Endodermal cell (in vitro differentiated cells): Measurements from ENCODE around the gene HNRNPL. TPM values are rescaled to one million over a fixed set of nuclear protein-coding genes. Genes with fewer than 3 reads are reported as not detected.
"Not testable (repeated sequence)": the region's sequence is repeated elsewhere in the genome, so short reads cannot be mapped to it uniquely, and the experiment has no call there.

Experiments used
- DNase-seq: peaks from one replicate; pipeline ENCODE4 v3.0.0-alpha.2; 2017
- H3K27ac ChIP-seq: 2 replicates; pipeline ENCODE4 v1.5.1; 2013; ENCODE audit warnings: mild to moderate bottlenecking, low read depth, low read length, moderate library complexity
- H3K27me3 ChIP-seq: 2 replicates; pipeline ENCODE4 v1.6.1; 2013; ENCODE audit warnings: mild to moderate bottlenecking, low read length, moderate library complexity; ENCODE audit not compliant: insufficient read depth, control insufficient read depth, poor library complexity, severe bottlenecking
- H3K36me3 ChIP-seq: 2 replicates; pipeline ENCODE4 v1.7.0; 2013; ENCODE audit warnings: mild to moderate bottlenecking, low read length, moderate library complexity; ENCODE audit not compliant: control insufficient read depth, insufficient read depth
- H3K4me1 ChIP-seq: one replicate; pipeline ENCODE4 v1.7.0; 2013; ENCODE audit warnings: low read length; ENCODE audit not compliant: control insufficient read depth, insufficient read depth
- H3K4me3 ChIP-seq: 2 replicates; pipeline ENCODE4 v1.5.1; 2013; ENCODE audit warnings: mild to moderate bottlenecking, low read length, moderate library complexity
- H3K9ac ChIP-seq: 2 replicates; pipeline ENCODE4 v1.6.1; 2013; ENCODE audit warnings: mild to moderate bottlenecking, low read length, moderate library complexity; ENCODE audit not compliant: poor library complexity, severe bottlenecking; ENCODE audit errors: extremely low read depth
- H3K9me3 ChIP-seq: 2 replicates; pipeline ENCODE4 v1.6.1; 2013; ENCODE audit warnings: mild to moderate bottlenecking, low read length, moderate library complexity; ENCODE audit not compliant: control insufficient read depth
- H3K27ac Mint-ChIP-seq: 2 replicates; pipeline ENCODE4 v1.8.0; 2020; ENCODE audit warnings: mixed read lengths
- H3K27me3 Mint-ChIP-seq: 2 replicates; pipeline ENCODE4 v1.8.0; 2021; ENCODE audit warnings: mild to moderate bottlenecking, mixed read lengths; ENCODE audit not compliant: insufficient read depth
- H3K36me3 Mint-ChIP-seq: 2 replicates; pipeline ENCODE4 v1.8.0; 2020; ENCODE audit warnings: low read depth, mixed read lengths
- H3K4me1 Mint-ChIP-seq: 2 replicates; pipeline ENCODE4 v1.8.0; 2020; ENCODE audit warnings: mixed read lengths
- H3K4me3 Mint-ChIP-seq: 2 replicates; pipeline ENCODE4 v1.8.0; 2020; ENCODE audit warnings: mild to moderate bottlenecking, moderate library complexity, mixed read lengths
- H3K9me3 Mint-ChIP-seq: 2 replicates; pipeline ENCODE4 v1.8.0; 2020; ENCODE audit warnings: mild to moderate bottlenecking, mixed read lengths
- CTCF ChIP-seq: fragments of 200-600 bp; sonication (generic); conservative IDR thresholded peaks from 2 replicates; pipeline ENCODE4 v1.5.0; 2021; ENCODE audit warnings: antibody characterized with exemption, mild to moderate bottlenecking
- whole genome bisulfite sequencing, 2 experiments: methylation state at CpG; one replicate each; pipeline versions ENCODE4 v1.1.5 to v1.1.7; 2013; ENCODE audit warnings: missing lambda C conversion rate in 2 of 2, mixed read lengths in 1 of 2; ENCODE audit not compliant: insufficient coverage in 1 of 2, insufficient read length in 1 of 2; 5-methylcytosine and 5-hydroxymethylcytosine counted together
- total RNA-seq, 2 donors: library from RNA; stranded (reverse); fragmentation: NEBNext Ultra II Directional in 1 of 2; extraction: Animal tissue kit (Norgen Biotek cat#: 25700) in 1 of 2; gene quantifications; 2 replicates in 1 of 2; 3 replicates in 1 of 2; pipeline ENCODE4 v1.2.1, GENCODE V29; 2021

Gene HNRNPL
- total RNA-seq, 2 donors from 2014 or later = 607 to 646 TPM

GRCh38 chr19:38815059-38816001 is 34.5 kb downstream of the HNRNPL start:
- Histone ChIP-seq H3K27ac (no peak overlapping the region), H3K4me1 (no peaks in the 10 kb centered on the region), H3K27me3 (no peaks in the 10 kb centered on the region), H3K36me3 (peaks cover 14% of the 10 kb centered on the region), H3K4me3 (no peak overlapping the region), H3K9ac (no peak overlapping the region), H3K9me3 (no peaks in the 10 kb centered on the region)
- Mint-ChIP-seq H3K36me3 (peaks cover 37% of the 10 kb centered on the region), H3K9me3 (peaks cover 3% of the 10 kb centered on the region), H3K27ac (no peak overlapping the region), H3K4me3 (no peak overlapping the region), H3K27me3 (no peaks in the 10 kb centered on the region), H3K4me1 (peaks cover 8% of the 10 kb centered on the region)
- TF ChIP-seq CTCF = no peak
- peak; percentile 65 for DNase-seq
- WGBS, 2 experiments = 97% methylated on average over 22 to 34 of the region's 34 CpGs

- not testable (repeated sequence) for H3K27me3 Mint-ChIP-seq, DNase-seq, H3K4me1 ChIP-seq, H3K27me3 ChIP-seq, H3K9ac ChIP-seq, H3K4me1 Mint-ChIP-seq, H3K4me3 ChIP-seq, H3K9me3 ChIP-seq, H3K27ac ChIP-seq, H3K4me3 Mint-ChIP-seq, H3K27ac Mint-ChIP-seq, H3K9me3 Mint-ChIP-seq
- 95 to 100% methylated on average over 1 of the region's 2 CpGs for WGBS, 2 experiments
- H3K36me3 ChIP-seq = peaks cover 14% of the 10 kb centered on the region
- peaks cover 29% of the 10 kb centered on the region for H3K36me3 Mint-ChIP-seq
These were observed 35.9 kb downstream of the HNRNPL start for GRCh38 chr19:38813932-38814331.

- Mint-ChIP-seq H3K4me1 (no peaks in the 10 kb centered on the region), H3K27ac (no peak overlapping the region), H3K9me3 (peaks cover 2% of the 10 kb centered on the region), H3K27me3 (no peaks in the 10 kb centered on the region), H3K4me3 (no peak overlapping the region), H3K36me3 (peaks cover 29% of the 10 kb centered on the region)
- Histone ChIP-seq H3K27ac (no peak overlapping the region), H3K4me1 (no peaks in the 10 kb centered on the region), H3K9me3 (no peaks in the 10 kb centered on the region), H3K4me3 (no peak overlapping the region), H3K27me3 (no peaks in the 10 kb centered on the region), H3K36me3 (peaks cover 14% of the 10 kb centered on the region), H3K9ac (no peak overlapping the region)
- no peak for TF ChIP-seq CTCF
- no peak for DNase-seq
- 93 to 98% methylated on average over 6 of the region's 6 CpGs for WGBS, 2 experiments
These were observed 36.5 kb downstream of the HNRNPL start for GRCh38 chr19:38813323-38813722.
